ENCODE measurements around the gene OSGIN1.

GRCh38 chr16:83923581-83924365 is 29.3 kb upstream of the OSGIN1 start:
- TF ChIP-seq CTCF (IDR thresholded peaks at IDR 0.05) (no peak), POLR2A (IDR thresholded peaks at IDR 0.05) (no peak), POLR2AphosphoS5 (IDR thresholded peaks at IDR 0.05) (no peak)

All from prostate gland (tissue), 2 donors.